ENCODE data around the gene USP7.
"Not testable (repeated sequence)": the region's sequence is repeated elsewhere in the genome, so short reads cannot be mapped to it uniquely, and the experiment has no call there.

Gene USP7

GRCh38 chr16:8975039-8975438 lies 11.3 kb upstream of the USP7 start:
- FAIRE-seq: no peak
- TF ChIP-seq, protein P1, sequence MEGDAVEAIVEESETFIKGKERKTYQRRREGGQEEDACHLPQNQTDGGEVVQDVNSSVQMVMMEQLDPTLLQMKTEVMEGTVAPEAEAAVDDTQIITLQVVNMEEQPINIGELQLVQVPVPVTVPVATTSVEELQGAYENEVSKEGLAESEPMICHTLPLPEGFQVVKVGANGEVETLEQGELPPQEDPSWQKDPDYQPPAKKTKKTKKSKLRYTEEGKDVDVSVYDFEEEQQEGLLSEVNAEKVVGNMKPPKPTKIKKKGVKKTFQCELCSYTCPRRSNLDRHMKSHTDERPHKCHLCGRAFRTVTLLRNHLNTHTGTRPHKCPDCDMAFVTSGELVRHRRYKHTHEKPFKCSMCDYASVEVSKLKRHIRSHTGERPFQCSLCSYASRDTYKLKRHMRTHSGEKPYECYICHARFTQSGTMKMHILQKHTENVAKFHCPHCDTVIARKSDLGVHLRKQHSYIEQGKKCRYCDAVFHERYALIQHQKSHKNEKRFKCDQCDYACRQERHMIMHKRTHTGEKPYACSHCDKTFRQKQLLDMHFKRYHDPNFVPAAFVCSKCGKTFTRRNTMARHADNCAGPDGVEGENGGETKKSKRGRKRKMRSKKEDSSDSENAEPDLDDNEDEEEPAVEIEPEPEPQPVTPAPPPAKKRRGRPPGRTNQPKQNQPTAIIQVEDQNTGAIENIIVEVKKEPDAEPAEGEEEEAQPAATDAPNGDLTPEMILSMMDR (IDR thresholded peaks at IDR 0.05; ENCODE audit: insufficient read depth, missing control alignments): no peak
- no peak for DNase-seq (ENCODE audit: insufficient read length, low spot score)

DNA sequence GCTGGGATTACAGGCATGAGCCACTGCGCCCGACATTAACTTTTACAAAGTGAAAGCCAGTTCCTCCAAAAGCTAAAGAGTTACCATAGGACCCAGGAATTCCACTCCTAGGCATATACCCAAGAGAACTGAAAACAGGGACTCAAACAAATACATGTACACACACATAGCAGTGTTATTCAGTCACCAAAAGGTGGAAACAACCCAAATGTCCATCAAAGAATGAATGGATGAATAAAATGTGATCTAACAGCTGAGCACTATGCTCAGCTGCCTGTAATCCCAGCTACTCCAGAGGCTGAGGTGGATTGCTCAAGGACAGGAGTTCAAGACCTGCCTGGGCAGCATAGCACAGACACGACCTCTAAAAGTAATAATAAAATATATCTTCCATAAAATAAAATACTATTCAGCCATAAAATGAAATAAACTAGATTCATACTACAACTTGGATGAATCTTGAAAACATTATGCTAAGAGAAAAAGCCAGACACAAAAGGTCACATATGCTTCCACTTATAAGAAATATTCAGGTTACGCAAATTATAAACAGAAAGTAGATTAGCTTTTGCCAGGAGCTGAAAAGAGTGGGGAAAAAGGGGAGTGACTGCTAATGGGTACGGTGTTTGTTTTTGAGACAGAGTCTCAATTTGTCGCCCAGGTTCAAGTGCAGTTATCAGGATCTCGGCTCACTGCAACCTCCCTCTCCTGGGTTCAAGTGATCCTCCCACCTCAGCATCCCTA lies 9.3 kb upstream of the USP7 start:
- no peak for FAIRE-seq
- TF ChIP-seq, protein P1 (IDR thresholded peaks at IDR 0.05; ENCODE audit: insufficient read depth, missing control alignments): no peak
- DNase-seq (ENCODE audit: insufficient read length, low spot score): no peak

- DNase-seq (ENCODE audit: insufficient read length, low spot score) (no peak), FAIRE-seq (no peak)
- TF ChIP-seq, protein P1 (IDR thresholded peaks at IDR 0.05; ENCODE audit: insufficient read depth, missing control alignments): no peak
Observed at GRCh38 chr16:8971416-8971815, 7.7 kb upstream of the USP7 start.

GRCh38 chr16:8969202-8969897 lies 5.6 kb upstream of the USP7 start:
- FAIRE-seq; DNase-seq (ENCODE audit: insufficient read length, low spot score): not testable (repeated sequence)

GRCh38 chr16:8968054-8968453 lies 4.3 kb upstream of the USP7 start:
- DNase-seq (ENCODE audit: insufficient read length, low spot score); FAIRE-seq: not testable (repeated sequence)

- no peak for DNase-seq (ENCODE audit: insufficient read length, low spot score)
- FAIRE-seq: no peak
- TF ChIP-seq, protein P1 (IDR thresholded peaks at IDR 0.05; ENCODE audit: insufficient read depth, missing control alignments): no peak
Observed at GRCh38 chr16:8967132-8967821, 3.6 kb upstream of the USP7 start.

GRCh38 chr16:8966817-8967131 lies 3.1 kb upstream of the USP7 start:
- TF ChIP-seq, protein P1 (IDR thresholded peaks at IDR 0.05; ENCODE audit: insufficient read depth, missing control alignments): no peak
- no peak for DNase-seq (ENCODE audit: insufficient read length, low spot score)
- FAIRE-seq: no peak

DNA sequence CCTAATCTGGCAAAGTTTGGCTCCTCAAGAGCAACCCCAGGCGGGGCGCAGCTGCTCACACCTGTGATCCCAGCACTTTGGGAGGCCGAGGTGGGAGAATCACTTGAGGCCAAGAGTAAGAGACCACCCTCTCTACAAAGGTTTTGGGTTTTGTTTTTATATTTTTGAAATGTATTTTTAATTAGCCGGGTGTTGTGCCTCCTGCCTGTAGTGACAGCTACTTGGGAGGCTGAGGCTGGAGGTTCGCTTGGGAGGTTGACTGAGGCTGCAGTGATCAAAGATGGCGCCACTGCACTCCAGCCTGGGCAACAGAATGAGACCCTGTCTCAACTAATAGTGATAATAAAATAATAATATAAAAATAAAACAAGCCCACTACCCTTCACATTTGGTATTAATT lies 756 bp upstream of the USP7 start:
- FAIRE-seq (no peak), DNase-seq (ENCODE audit: insufficient read length, low spot score) (no peak)
- TF ChIP-seq, protein P1 (IDR thresholded peaks at IDR 0.05; ENCODE audit: insufficient read depth, missing control alignments): no peak

Data from D721Med (cell line).